HepG2 (cell line): ENCODE results near the gene SERINC2. TPM values are rescaled to one million over a fixed set of nuclear protein-coding genes. Genes with fewer than 3 reads are reported as not detected.

Source experiments
- ESRRA ChIP-seq: sonication (generic); formaldehyde crosslinking; IDR thresholded peaks from 2 replicates; pipeline ENCODE4 v1.5.1; 2020; ENCODE audit warnings: mild to moderate bottlenecking, low read depth, missing genetic modification reagents
- GABPB1 ChIP-seq: IDR thresholded peaks from 2 replicates; pipeline ENCODE4 v1.6.1; 2016; ENCODE audit warnings: mild to moderate bottlenecking, missing genetic modification reagents, moderate library complexity, missing compliant biosample characterization
- HINFP ChIP-seq: sonication (generic); formaldehyde crosslinking; IDR thresholded peaks from 2 replicates; pipeline ENCODE4 v1.4.0; 2020; ENCODE audit warnings: low read depth, mild to moderate bottlenecking, missing genetic modification reagents
- HIVEP1 ChIP-seq: sonication (generic); formaldehyde crosslinking; IDR thresholded peaks from 2 replicates; pipeline ENCODE4 v1.4.0; 2020; ENCODE audit warnings: mild to moderate bottlenecking, missing genetic modification reagents
- NFE2L1 ChIP-seq: sonication (generic); formaldehyde crosslinking; IDR thresholded peaks from 2 replicates; pipeline ENCODE4 v1.4.0; 2020; ENCODE audit warnings: missing genetic modification reagents, mild to moderate bottlenecking, borderline replicate concordance
- RAD51 ChIP-seq: fragments of 450-650 bp; IDR thresholded peaks from 2 replicates; pipeline ENCODE4 v1.6.1; 2016; ENCODE audit warnings: borderline replicate concordance
- RXRA ChIP-seq: sonication (generic); formaldehyde crosslinking; IDR thresholded peaks from 2 replicates; pipeline ENCODE4 v1.5.1; 2020; ENCODE audit warnings: missing genetic modification reagents
- TMF1 ChIP-seq: sonication (generic); formaldehyde crosslinking; IDR thresholded peaks from 2 replicates; pipeline ENCODE4 v1.8.1; 2022; ENCODE audit warnings: low read depth, missing genetic modification reagents
- ZC3H4 ChIP-seq: sonication (generic); formaldehyde crosslinking; IDR thresholded peaks from 2 replicates; pipeline ENCODE4 v1.4.0; 2020; ENCODE audit warnings: missing genetic modification reagents, borderline replicate concordance
- ZNF329 ChIP-seq: sonication (generic); formaldehyde crosslinking; IDR thresholded peaks from 2 replicates; pipeline ENCODE4 v1.9.0; 2021; ENCODE audit warnings: low read depth, mild to moderate bottlenecking, missing genetic modification reagents
- ZNF646 ChIP-seq: sonication (generic); formaldehyde crosslinking; IDR thresholded peaks from 2 replicates; pipeline ENCODE4 v1.9.0; 2021; ENCODE audit warnings: mild to moderate bottlenecking, missing genetic modification reagents
- ZNF816 ChIP-seq: sonication (generic); formaldehyde crosslinking; IDR thresholded peaks from 2 replicates; pipeline ENCODE4 v1.8.0; 2022; ENCODE audit warnings: missing genetic modification reagents, mild to moderate bottlenecking, borderline replicate concordance
- polyA plus RNA-seq, 8 experiments: library from polyadenylated mRNA; depleted of rRNA in 3 of 8; stranded (reverse) in 7 of 8; unstranded in 1 of 8; fragments of >200 nt; fragmentation: Illumina TruSeq in 4 of 8; extraction: Trizol in 4 of 8; gene quantifications; 2 replicates each; pipeline versions ENCODE4 v1.2.1 to v1.2.3, GENCODE V29; 2011 to 2016; ENCODE audit warnings: low read depth in 4 of 8, missing spikeins in 1 of 8, mixed read lengths in 1 of 8; ENCODE audit not compliant: insufficient read depth in 1 of 8
- total RNA-seq, 5 experiments: library from RNA; depleted of rRNA; stranded (reverse); fragments of >200 nt; fragmentation: Illumina TruSeq; extraction: Trizol; gene quantifications; 2 replicates each; pipeline ENCODE4 v1.2.3, GENCODE V29; 2016; ENCODE audit warnings: low read depth in 1 of 5
- TF ChIP-seq, protein P1 (sequence below): sonication (generic); formaldehyde crosslinking; IDR thresholded peaks from 2 replicates; pipeline ENCODE4 v1.9.0; 2021; ENCODE audit warnings: missing genetic modification reagents, borderline replicate concordance
- TF ChIP-seq, protein P2 (sequence below): sonication (generic); formaldehyde crosslinking; IDR thresholded peaks from 2 replicates; pipeline ENCODE4 v1.4.0; 2020; ENCODE audit warnings: mild to moderate bottlenecking, low read depth, missing genetic modification reagents
- TF ChIP-seq, protein P3 (sequence below): sonication (generic); formaldehyde crosslinking; IDR thresholded peaks from 2 replicates; pipeline ENCODE4 v1.8.0; 2022; ENCODE audit warnings: mild to moderate bottlenecking, missing genetic modification reagents, moderate library complexity

The SERINC2 gene
- total and polyA plus RNA-seq, 2 of the 13 experiments (the other 11 are each of a cell fraction or from before 2014, with no cell fraction given): 4.8 to 126 TPM

DNA sequence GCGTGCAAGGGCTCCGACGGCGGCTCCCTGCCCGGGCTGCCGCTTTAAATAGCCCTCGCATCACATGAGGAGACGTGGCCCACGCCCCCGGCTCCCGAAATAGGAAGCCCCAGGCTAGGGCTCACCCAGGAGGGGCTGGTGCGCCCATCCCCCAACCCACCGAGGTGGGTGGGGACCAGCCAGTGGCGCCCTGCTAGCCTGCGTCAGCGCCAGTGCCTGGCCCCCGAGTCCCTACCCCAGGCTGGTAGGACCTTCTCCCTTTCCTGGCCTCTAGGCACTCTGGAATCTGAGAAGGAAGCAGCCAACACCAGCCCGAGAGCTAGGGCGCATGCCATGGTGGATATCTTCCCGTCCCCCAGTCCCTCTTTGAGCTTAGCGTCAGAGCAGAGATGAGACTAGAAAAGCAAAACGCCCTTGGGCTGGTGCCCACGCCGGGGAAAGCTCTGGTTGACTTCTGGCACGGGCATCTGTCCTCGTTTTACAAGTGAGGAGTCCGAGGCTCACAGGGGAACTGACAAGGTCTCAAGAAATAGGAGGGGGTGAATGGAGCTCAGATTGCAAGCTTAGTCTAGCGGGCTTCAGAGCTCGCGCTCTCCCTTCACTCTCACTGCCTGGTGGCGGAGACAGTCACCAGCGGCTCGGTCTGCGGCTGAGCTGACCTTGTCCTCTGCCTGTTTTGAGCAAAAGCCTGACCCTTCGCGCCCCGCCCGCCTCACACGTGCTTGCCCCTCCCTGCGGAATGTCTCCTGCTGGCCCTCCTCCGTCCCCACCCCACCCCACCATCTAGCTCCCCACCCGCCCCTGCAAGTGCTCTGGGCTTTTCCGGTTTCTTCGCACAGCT is 39.7 kb upstream of the SERINC2 start, which contains the start of gene FABP3 (continued):
- TF ChIP-seq, protein P1, sequence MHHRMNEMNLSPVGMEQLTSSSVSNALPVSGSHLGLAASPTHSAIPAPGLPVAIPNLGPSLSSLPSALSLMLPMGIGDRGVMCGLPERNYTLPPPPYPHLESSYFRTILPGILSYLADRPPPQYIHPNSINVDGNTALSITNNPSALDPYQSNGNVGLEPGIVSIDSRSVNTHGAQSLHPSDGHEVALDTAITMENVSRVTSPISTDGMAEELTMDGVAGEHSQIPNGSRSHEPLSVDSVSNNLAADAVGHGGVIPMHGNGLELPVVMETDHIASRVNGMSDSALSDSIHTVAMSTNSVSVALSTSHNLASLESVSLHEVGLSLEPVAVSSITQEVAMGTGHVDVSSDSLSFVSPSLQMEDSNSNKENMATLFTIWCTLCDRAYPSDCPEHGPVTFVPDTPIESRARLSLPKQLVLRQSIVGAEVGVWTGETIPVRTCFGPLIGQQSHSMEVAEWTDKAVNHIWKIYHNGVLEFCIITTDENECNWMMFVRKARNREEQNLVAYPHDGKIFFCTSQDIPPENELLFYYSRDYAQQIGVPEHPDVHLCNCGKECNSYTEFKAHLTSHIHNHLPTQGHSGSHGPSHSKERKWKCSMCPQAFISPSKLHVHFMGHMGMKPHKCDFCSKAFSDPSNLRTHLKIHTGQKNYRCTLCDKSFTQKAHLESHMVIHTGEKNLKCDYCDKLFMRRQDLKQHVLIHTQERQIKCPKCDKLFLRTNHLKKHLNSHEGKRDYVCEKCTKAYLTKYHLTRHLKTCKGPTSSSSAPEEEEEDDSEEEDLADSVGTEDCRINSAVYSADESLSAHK (CRISPR knock-in tag): no peak
- TF ChIP-seq, protein P2, sequence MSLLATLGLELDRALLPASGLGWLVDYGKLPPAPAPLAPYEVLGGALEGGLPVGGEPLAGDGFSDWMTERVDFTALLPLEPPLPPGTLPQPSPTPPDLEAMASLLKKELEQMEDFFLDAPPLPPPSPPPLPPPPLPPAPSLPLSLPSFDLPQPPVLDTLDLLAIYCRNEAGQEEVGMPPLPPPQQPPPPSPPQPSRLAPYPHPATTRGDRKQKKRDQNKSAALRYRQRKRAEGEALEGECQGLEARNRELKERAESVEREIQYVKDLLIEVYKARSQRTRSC: no peak
- no peak for TF ChIP-seq TMF1 (CRISPR knock-in tag)
- peak; percentile 69; the same call in 1 of the 2 replicates for TF ChIP-seq ESRRA
- TF ChIP-seq ZNF816 (CRISPR knock-in tag): no peak
- no peak for TF ChIP-seq NFE2L1 (CRISPR knock-in tag)
- 0 out of 2 replicates have a peak, but pooled peaks have one; percentile 18 for TF ChIP-seq RXRA (CRISPR knock-in tag)
- TF ChIP-seq, protein P3, sequence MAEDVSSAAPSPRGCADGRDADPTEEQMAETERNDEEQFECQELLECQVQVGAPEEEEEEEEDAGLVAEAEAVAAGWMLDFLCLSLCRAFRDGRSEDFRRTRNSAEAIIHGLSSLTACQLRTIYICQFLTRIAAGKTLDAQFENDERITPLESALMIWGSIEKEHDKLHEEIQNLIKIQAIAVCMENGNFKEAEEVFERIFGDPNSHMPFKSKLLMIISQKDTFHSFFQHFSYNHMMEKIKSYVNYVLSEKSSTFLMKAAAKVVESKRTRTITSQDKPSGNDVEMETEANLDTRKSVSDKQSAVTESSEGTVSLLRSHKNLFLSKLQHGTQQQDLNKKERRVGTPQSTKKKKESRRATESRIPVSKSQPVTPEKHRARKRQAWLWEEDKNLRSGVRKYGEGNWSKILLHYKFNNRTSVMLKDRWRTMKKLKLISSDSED (CRISPR knock-in tag): no peak
- no peak for TF ChIP-seq ZNF329 (CRISPR knock-in tag)
- TF ChIP-seq GABPB1: peak; percentile 27; the same call in 1 of the 2 replicates
- no peak for TF ChIP-seq ZNF646 (CRISPR knock-in tag)
- TF ChIP-seq HINFP (CRISPR knock-in tag): 0 out of 2 replicates have a peak, but pooled peaks have one; percentile 44
- TF ChIP-seq ZC3H4 (CRISPR knock-in tag): no peak
- TF ChIP-seq RAD51: no peak
- TF ChIP-seq HIVEP1 (CRISPR knock-in tag): peak; percentile 29; the same call in 1 of the 2 replicates
